ENCODE measurements around the gene TPGS1. TPM values are rescaled to one million over a fixed set of nuclear protein-coding genes. Genes with fewer than 3 reads are reported as not detected.
A peak's percentile ranks its signal among the peaks of the same experiment; 100 is the strongest.

The TPGS1 gene
- total RNA-seq, 1 experiment from 2014 or later = 13.8 TPM

GRCh38 chr19:510606-511100, 3.4 kb downstream of the TPGS1 start:
- Histone ChIP-seq H3K9me2 (ENCODE audit: insufficient read depth) (no peaks in the 10 kb centered on the region), H3K9me3 (ENCODE audit: insufficient read depth, low read depth) (no peaks in the 10 kb centered on the region), H3K4me2 (no peak overlapping the region), H3K36me3 (ENCODE audit: low read depth) (no peaks in the 10 kb centered on the region), H3F3A (ENCODE audit: insufficient read depth, low read depth) (peaks cover 6% of the 10 kb centered on the region; the same call in 1 of the 2 replicates), H3K4me3 (no peak overlapping the region), H3K27ac (no peak overlapping the region), H3K27me3 (ENCODE audit: insufficient read depth, low read depth) (no peaks in the 10 kb centered on the region), H3K79me2 (ENCODE audit: low read depth) (peaks cover 6% of the 10 kb centered on the region), H4K20me1 (ENCODE audit: insufficient read depth) (no peaks in the 10 kb centered on the region), H3K4me1 (replicated peaks; ENCODE audit: insufficient read depth) (0 out of 2 replicates have a peak, but pooled peaks cover 6% of the 10 kb centered on the region), H2AFZ (no peak overlapping the region)
- intact Hi-C loops (cut with micrococcal nuclease; ENCODE audit: unreplicated experiment) = no loop called here
- ChIA-PET CTCF (interaction anchor here (0.6 to 0.7 kb wide), 3 partner anchors 16 to 29 kb away, joined by 6 to 7 read pairs (median 7); no protein-coding TSS in a partner anchor), POLR2A (ENCODE audit: unreplicated experiment) (no interaction called here)
- BruUV-seq (replicated peaks) = no TSS peak
- no peak for TF ChIP-seq EZH2 (IDR thresholded peaks at IDR 0.05; ENCODE audit: low read depth)
- peak; percentile 94 for TF ChIP-seq CTCF (conservative IDR thresholded peaks at IDR 0.05)
- DNase-seq = peak; percentile 55 to 74

- no peaks in the 10 kb centered on the region for H3K9me2 ChIP-seq (ENCODE audit: insufficient read depth)
- H4K20me1 ChIP-seq (ENCODE audit: insufficient read depth) = no peaks in the 10 kb centered on the region
- H3K36me3 ChIP-seq (ENCODE audit: low read depth) = no peaks in the 10 kb centered on the region
- H3K4me3 ChIP-seq = no peak overlapping the region
- peaks cover 6% of the 10 kb centered on the region; the same call in 1 of the 2 replicates for H3F3A ChIP-seq (ENCODE audit: insufficient read depth, low read depth)
- ChIA-PET CTCF (interaction anchor here (0.6 to 0.7 kb wide), 2 partner anchors 15 to 20 kb away, joined by 6 to 7 read pairs; no protein-coding TSS in a partner anchor), POLR2A (ENCODE audit: unreplicated experiment) (no interaction called here)
- intact Hi-C loops (cut with micrococcal nuclease; ENCODE audit: unreplicated experiment) = no loop called here
- DNase-seq = no peak
- TF ChIP-seq EZH2 (IDR thresholded peaks at IDR 0.05; ENCODE audit: low read depth) = no peak
- TF ChIP-seq CTCF (conservative IDR thresholded peaks at IDR 0.05) = no peak
- H3K27ac ChIP-seq = no peak overlapping the region
- H2AFZ ChIP-seq = no peak overlapping the region
- H3K9me3 ChIP-seq (ENCODE audit: insufficient read depth, low read depth) = no peaks in the 10 kb centered on the region
- 0 out of 2 replicates have a peak, but pooled peaks cover under 1% of the 10 kb centered on the region for H3K4me1 ChIP-seq (replicated peaks; ENCODE audit: insufficient read depth)
- no TSS peak for BruUV-seq (replicated peaks)
- H3K27me3 ChIP-seq (ENCODE audit: insufficient read depth, low read depth) = no peaks in the 10 kb centered on the region
- no peak overlapping the region for H3K4me2 ChIP-seq
- H3K79me2 ChIP-seq (ENCODE audit: low read depth) = peaks cover 6% of the 10 kb centered on the region
Observed at GRCh38 chr19:511101-511851, 4.0 kb downstream of the TPGS1 start.

GRCh38 chr19:512547-513365, 5.5 kb downstream of the TPGS1 start:
- Histone ChIP-seq H3K4me2 (no peak overlapping the region), H3K79me2 (ENCODE audit: low read depth) (peaks cover 6% of the 10 kb centered on the region), H2AFZ (no peak overlapping the region), H4K20me1 (ENCODE audit: insufficient read depth) (no peaks in the 10 kb centered on the region), H3K36me3 (ENCODE audit: low read depth) (no peaks in the 10 kb centered on the region), H3K9me3 (ENCODE audit: insufficient read depth, low read depth) (no peaks in the 10 kb centered on the region), H3K27ac (no peak overlapping the region), H3F3A (ENCODE audit: insufficient read depth, low read depth) (peaks cover 12% of the 10 kb centered on the region; the same call in 1 of the 2 replicates), H3K4me1 (replicated peaks; ENCODE audit: insufficient read depth) (no peaks in the 10 kb centered on the region), H3K4me3 (no peak overlapping the region), H3K9me2 (ENCODE audit: insufficient read depth) (no peaks in the 10 kb centered on the region), H3K27me3 (ENCODE audit: insufficient read depth, low read depth) (no peaks in the 10 kb centered on the region)
- intact Hi-C loops (cut with micrococcal nuclease; ENCODE audit: unreplicated experiment) = no loop called here
- no TSS peak for BruUV-seq (replicated peaks)
- DNase-seq = no peak
- TF ChIP-seq CTCF (conservative IDR thresholded peaks at IDR 0.05) (no peak), EZH2 (IDR thresholded peaks at IDR 0.05; ENCODE audit: low read depth) (no peak)
- ChIA-PET POLR2A (ENCODE audit: unreplicated experiment) (no interaction called here), CTCF (no interaction called here)

Data from PC-9 (cell line).